KMS-11 (cell line): ENCODE data around the gene SERPINB6.

Source experiments
- H2AFZ ChIP-seq: fragments of 200-600 bp; sonication (generic); 2 replicates; pipeline ENCODE4 v1.6.1; 2016; ENCODE audit warnings: antibody characterized with exemption, mixed run types, low read depth
- H3K27ac ChIP-seq: fragments of 200-600 bp; sonication (generic); 2 replicates; pipeline ENCODE4 v1.6.1; 2016; ENCODE audit warnings: mild to moderate bottlenecking, mixed run types
- H3K27me3 ChIP-seq: fragments of 200-600 bp; sonication (generic); 2 replicates; pipeline ENCODE4 v1.6.1; 2017; ENCODE audit warnings: mild to moderate bottlenecking, low read depth, mixed run types, moderate library complexity; ENCODE audit not compliant: insufficient read depth
- H3K36me3 ChIP-seq: fragments of 200-600 bp; sonication (generic); 2 replicates; pipeline ENCODE4 v1.6.1; 2017; ENCODE audit warnings: mild to moderate bottlenecking, mixed run types; ENCODE audit not compliant: insufficient read depth
- H3K4me1 ChIP-seq: fragments of 200-600 bp; sonication (generic); 2 replicates; pipeline ENCODE4 v1.6.1; 2016; ENCODE audit warnings: mild to moderate bottlenecking, low read depth, mixed run types; ENCODE audit not compliant: poor library complexity, severe bottlenecking
- H3K4me2 ChIP-seq: fragments of 200-600 bp; sonication (generic); 2 replicates; pipeline ENCODE4 v1.7.0; 2016; ENCODE audit warnings: mild to moderate bottlenecking, mixed run types
- H3K4me3 ChIP-seq: fragments of 200-600 bp; sonication (generic); IDR thresholded peaks from 2 replicates; pipeline ENCODE4 v1.6.1; 2017; ENCODE audit warnings: low read depth, low read length, mixed read lengths; ENCODE audit not compliant: insufficient read depth
- H3K79me2 ChIP-seq: fragments of 200-600 bp; sonication (generic); 2 replicates; pipeline ENCODE4 v1.6.1; 2016; ENCODE audit warnings: low read depth, mixed run types; ENCODE audit not compliant: insufficient read depth
- H3K9ac ChIP-seq: fragments of 200-600 bp; sonication (generic); 2 replicates; pipeline ENCODE4 v1.6.1; 2016; ENCODE audit warnings: mild to moderate bottlenecking, mixed run types
- H4K20me1 ChIP-seq: fragments of 200-600 bp; sonication (generic); 2 replicates; pipeline ENCODE4 v1.6.1; 2016; ENCODE audit warnings: mild to moderate bottlenecking, mixed run types; ENCODE audit not compliant: insufficient read depth
- TF ChIP-seq, protein P1 (sequence below): fragments of 200-600 bp; sonication (generic); conservative IDR thresholded peaks from 2 replicates; pipeline ENCODE4 v1.6.1; 2017; ENCODE audit warnings: low read depth, mild to moderate bottlenecking, antibody characterized with exemption, low read length, moderate library complexity, mixed read lengths

The SERPINB6 gene

GRCh38 chr6:2918936-2919335 is 52.4 kb downstream of the SERPINB6 start:
- H3K4me2 ChIP-seq, result no peak overlapping the region
- no peaks in the 10 kb centered on the region for H3K27me3 ChIP-seq
- no peaks in the 10 kb centered on the region for H3K36me3 ChIP-seq
- no peak overlapping the region for H3K27ac ChIP-seq
- TF ChIP-seq, protein P1, sequence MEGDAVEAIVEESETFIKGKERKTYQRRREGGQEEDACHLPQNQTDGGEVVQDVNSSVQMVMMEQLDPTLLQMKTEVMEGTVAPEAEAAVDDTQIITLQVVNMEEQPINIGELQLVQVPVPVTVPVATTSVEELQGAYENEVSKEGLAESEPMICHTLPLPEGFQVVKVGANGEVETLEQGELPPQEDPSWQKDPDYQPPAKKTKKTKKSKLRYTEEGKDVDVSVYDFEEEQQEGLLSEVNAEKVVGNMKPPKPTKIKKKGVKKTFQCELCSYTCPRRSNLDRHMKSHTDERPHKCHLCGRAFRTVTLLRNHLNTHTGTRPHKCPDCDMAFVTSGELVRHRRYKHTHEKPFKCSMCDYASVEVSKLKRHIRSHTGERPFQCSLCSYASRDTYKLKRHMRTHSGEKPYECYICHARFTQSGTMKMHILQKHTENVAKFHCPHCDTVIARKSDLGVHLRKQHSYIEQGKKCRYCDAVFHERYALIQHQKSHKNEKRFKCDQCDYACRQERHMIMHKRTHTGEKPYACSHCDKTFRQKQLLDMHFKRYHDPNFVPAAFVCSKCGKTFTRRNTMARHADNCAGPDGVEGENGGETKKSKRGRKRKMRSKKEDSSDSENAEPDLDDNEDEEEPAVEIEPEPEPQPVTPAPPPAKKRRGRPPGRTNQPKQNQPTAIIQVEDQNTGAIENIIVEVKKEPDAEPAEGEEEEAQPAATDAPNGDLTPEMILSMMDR, result no peak
- H4K20me1 ChIP-seq, result no peaks in the 10 kb centered on the region
- no peak overlapping the region for H3K4me3 ChIP-seq
- no peaks in the 10 kb centered on the region for H3K79me2 ChIP-seq
- no peaks in the 10 kb centered on the region for H3K4me1 ChIP-seq
- H3K9ac ChIP-seq, result no peak overlapping the region
- H2AFZ ChIP-seq, result no peak overlapping the region

DNA sequence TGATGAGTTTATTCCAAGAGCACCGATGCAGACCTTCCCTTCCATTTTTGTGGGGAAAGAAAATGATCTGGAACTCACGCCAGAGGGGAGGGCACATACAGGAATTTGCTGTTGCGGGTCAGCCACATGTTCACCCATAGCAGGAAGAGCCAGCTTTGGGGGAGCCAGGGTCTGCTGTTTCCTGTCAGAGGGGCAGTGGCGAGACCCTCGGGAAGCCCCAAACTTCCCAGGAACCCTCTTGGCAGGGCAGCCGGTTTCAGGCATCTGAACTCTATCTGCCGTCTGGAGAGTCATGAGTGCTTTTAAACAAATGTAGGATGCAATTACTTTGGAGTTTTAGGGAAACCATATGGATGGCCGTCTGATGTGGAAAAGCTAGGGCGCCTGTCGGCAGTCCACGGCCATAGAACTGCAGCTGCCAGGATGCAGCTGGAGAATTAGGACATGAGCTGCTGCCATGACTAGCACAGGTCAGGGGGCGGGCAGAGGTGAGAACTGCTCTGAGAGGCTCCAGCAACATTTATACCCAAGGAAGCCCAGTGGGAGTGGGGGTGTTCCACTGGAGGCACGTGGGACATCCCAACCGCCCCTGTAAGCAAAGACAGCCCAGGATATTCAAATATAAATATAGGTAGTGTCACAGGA is 53.4 kb downstream of the SERPINB6 start:
- TF ChIP-seq, protein P1, result no peak
- H3K4me2 ChIP-seq, result no peak overlapping the region

GRCh38 chr6:2917065-2917464 is 54.3 kb downstream of the SERPINB6 start:
- no peaks in the 10 kb centered on the region for H3K27me3 ChIP-seq
- H3K4me1 ChIP-seq, result no peaks in the 10 kb centered on the region
- no peak overlapping the region for H3K9ac ChIP-seq
- H4K20me1 ChIP-seq, result no peaks in the 10 kb centered on the region
- H3K4me3 ChIP-seq, result no peak overlapping the region
- H3K36me3 ChIP-seq, result no peaks in the 10 kb centered on the region
- H3K79me2 ChIP-seq, result no peaks in the 10 kb centered on the region
- no peak overlapping the region for H3K27ac ChIP-seq
- no peak overlapping the region for H2AFZ ChIP-seq
- no peak overlapping the region for H3K4me2 ChIP-seq
- TF ChIP-seq, protein P1, result no peak

More for the DNA sequence above, 53.4 kb downstream of the SERPINB6 start:
- Histone ChIP-seq H3K27me3 (no peaks in the 10 kb centered on the region), H3K79me2 (no peaks in the 10 kb centered on the region), H3K4me1 (no peaks in the 10 kb centered on the region), H3K9ac (no peak overlapping the region), H3K36me3 (no peaks in the 10 kb centered on the region), H2AFZ (no peak overlapping the region), H3K4me3 (no peak overlapping the region), H4K20me1 (no peaks in the 10 kb centered on the region), H3K27ac (no peak overlapping the region)

DNA sequence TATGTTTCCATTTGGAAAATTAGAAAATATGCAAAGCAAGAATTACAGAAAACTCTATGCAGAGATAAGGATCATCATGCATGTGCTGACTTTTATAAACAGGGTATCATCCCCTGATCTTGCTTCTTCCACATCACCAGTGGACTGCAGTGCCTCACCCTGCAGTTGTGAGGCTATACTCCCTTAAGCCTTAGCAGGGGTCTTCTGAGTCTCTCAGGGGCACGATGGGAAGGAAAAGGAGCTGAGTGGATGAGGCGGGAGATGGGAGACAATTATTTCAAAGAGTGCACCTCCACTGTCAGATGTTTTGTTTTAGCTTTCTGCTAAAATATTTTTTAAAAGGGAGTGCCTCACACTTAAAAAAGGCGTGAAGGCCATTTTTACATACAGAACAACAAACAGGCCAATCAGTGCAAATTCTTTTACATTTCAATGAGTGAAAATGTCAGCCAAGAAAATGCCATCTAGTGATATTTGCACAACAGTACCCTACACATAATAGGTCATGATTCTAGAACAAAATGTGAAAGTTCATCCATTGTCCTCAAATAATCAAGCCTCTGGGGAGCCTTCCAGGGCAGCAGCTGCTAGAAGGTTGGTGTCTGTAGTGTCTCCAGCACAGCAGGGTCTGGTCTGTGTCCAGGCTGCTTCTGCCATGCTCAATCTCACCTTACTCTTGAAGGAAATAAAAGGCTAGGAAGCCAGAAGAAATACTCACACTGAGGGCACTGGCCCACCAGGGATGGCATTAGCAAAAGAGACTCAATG is 55.0 kb downstream of the SERPINB6 start:
- Histone ChIP-seq H3K4me3 (no peak overlapping the region), H3K27me3 (no peaks in the 10 kb centered on the region), H3K4me2 (no peak overlapping the region), H4K20me1 (no peaks in the 10 kb centered on the region), H3K9ac (no peak overlapping the region), H2AFZ (no peak overlapping the region), H3K4me1 (no peaks in the 10 kb centered on the region), H3K79me2 (no peaks in the 10 kb centered on the region), H3K27ac (no peak overlapping the region), H3K36me3 (no peaks in the 10 kb centered on the region)
- TF ChIP-seq, protein P1, result no peak
